HepG2 (cell line): ENCODE measurements around the gene HDAC5. TPM values are rescaled to one million over a fixed set of nuclear protein-coding genes. Genes with fewer than 3 reads are reported as not detected.
A peak's percentile ranks its signal among the peaks of the same experiment; 100 is the strongest.

Experiments used
- ARNT2 ChIP-seq: sonication (generic); formaldehyde crosslinking; IDR thresholded peaks from 2 replicates; pipeline ENCODE4 v1.8.0; 2022; ENCODE audit warnings: mild to moderate bottlenecking, low read depth, missing genetic modification reagents, moderate library complexity
- FOXM1 ChIP-seq: sonication (generic); formaldehyde crosslinking; IDR thresholded peaks from 2 replicates; pipeline ENCODE4 v1.5.0; 2020; ENCODE audit warnings: missing genetic modification reagents
- JARID2 ChIP-seq: sonication (generic); formaldehyde crosslinking; IDR thresholded peaks from 2 replicates; pipeline ENCODE4 v1.8.1; 2023; ENCODE audit warnings: missing genetic modification reagents, inconsistent platforms; ENCODE audit not compliant: insufficient replicate concordance
- LCORL ChIP-seq, 2 experiments: fragments of 450-650 bp in 1 of 2; sonication (generic) in 1 of 2; formaldehyde crosslinking in 1 of 2; IDR thresholded peaks; 2 replicates each; pipeline versions ENCODE4 v1.5.0 to v1.6.1; 2017 to 2020; ENCODE audit warnings: antibody characterized with exemption in 1 of 2, missing genetic modification reagents in 1 of 2
- MLLT10 ChIP-seq: sonication (generic); formaldehyde crosslinking; IDR thresholded peaks from 2 replicates; pipeline ENCODE4 v1.4.0; 2020; ENCODE audit warnings: missing genetic modification reagents
- MXI1 ChIP-seq: IDR thresholded peaks from 3 replicates; pipeline ENCODE4 v1.6.1; 2012; ENCODE audit warnings: low read depth, low read length, inconsistent platforms, borderline replicate concordance
- PRDM15 ChIP-seq: sonication (generic); formaldehyde crosslinking; IDR thresholded peaks from 2 replicates; pipeline ENCODE4 v1.4.0; 2020; ENCODE audit warnings: missing genetic modification reagents
- PTBP1 ChIP-seq: fragments of 200-400 bp; formaldehyde crosslinking; IDR thresholded peaks from 2 replicates; pipeline ENCODE4 v1.6.1; 2018; ENCODE audit warnings: low read length, low read depth; ENCODE audit not compliant: poor library complexity, severe bottlenecking
- RBM39 ChIP-seq: fragments of 200-400 bp; formaldehyde crosslinking; IDR thresholded peaks from one replicate; pipeline ENCODE4 v1.6.1; 2018; ENCODE audit warnings: antibody characterized with exemption, mild to moderate bottlenecking, low read depth, low read length; ENCODE audit not compliant: poor library complexity, severe bottlenecking
- SETDB1 ChIP-seq: sonication (generic); formaldehyde crosslinking; IDR thresholded peaks from 2 replicates; pipeline ENCODE4 v1.5.1; 2020; ENCODE audit warnings: missing genetic modification reagents, mild to moderate bottlenecking, borderline replicate concordance
- SMARCC2 ChIP-seq: fragments of 450-650 bp; IDR thresholded peaks from 2 replicates; pipeline ENCODE4 v1.6.1; 2017; ENCODE audit warnings: antibody characterized with exemption, mild to moderate bottlenecking
- TMF1 ChIP-seq: sonication (generic); formaldehyde crosslinking; IDR thresholded peaks from 2 replicates; pipeline ENCODE4 v1.8.1; 2022; ENCODE audit warnings: low read depth, missing genetic modification reagents
- ZFP37 ChIP-seq: sonication (generic); formaldehyde crosslinking; IDR thresholded peaks from 2 replicates; pipeline ENCODE4 v1.4.0; 2020; ENCODE audit warnings: missing genetic modification reagents, borderline replicate concordance
- ZNF264 ChIP-seq: sonication (generic); formaldehyde crosslinking; IDR thresholded peaks from 2 replicates; pipeline ENCODE4 v1.4.0; 2020; ENCODE audit warnings: missing genetic modification reagents
- ZNF343 ChIP-seq: sonication (generic); formaldehyde crosslinking; IDR thresholded peaks from 2 replicates; pipeline ENCODE4 v1.4.0; 2020; ENCODE audit warnings: mild to moderate bottlenecking, missing genetic modification reagents
- ZNF598 ChIP-seq: sonication (generic); formaldehyde crosslinking; IDR thresholded peaks from 2 replicates; pipeline ENCODE4 v1.5.1; 2020; ENCODE audit warnings: mild to moderate bottlenecking, missing genetic modification reagents, borderline replicate concordance
- ZNF646 ChIP-seq: sonication (generic); formaldehyde crosslinking; IDR thresholded peaks from 2 replicates; pipeline ENCODE4 v1.9.0; 2021; ENCODE audit warnings: mild to moderate bottlenecking, missing genetic modification reagents
- ZSCAN31 ChIP-seq: sonication (generic); formaldehyde crosslinking; IDR thresholded peaks from 2 replicates; pipeline ENCODE4 v1.5.0; 2020; ENCODE audit warnings: low read depth, mild to moderate bottlenecking, missing genetic modification reagents
- polyA plus RNA-seq, 8 experiments: library from polyadenylated mRNA; depleted of rRNA in 3 of 8; stranded (reverse) in 7 of 8; unstranded in 1 of 8; fragments of >200 nt; fragmentation: Illumina TruSeq in 4 of 8; extraction: Trizol in 4 of 8; gene quantifications; 2 replicates each; pipeline versions ENCODE4 v1.2.1 to v1.2.3, GENCODE V29; 2011 to 2016; ENCODE audit warnings: low read depth in 4 of 8, missing spikeins in 1 of 8, mixed read lengths in 1 of 8; ENCODE audit not compliant: insufficient read depth in 1 of 8
- total RNA-seq, 5 experiments: library from RNA; depleted of rRNA; stranded (reverse); fragments of >200 nt; fragmentation: Illumina TruSeq; extraction: Trizol; gene quantifications; 2 replicates each; pipeline ENCODE4 v1.2.3, GENCODE V29; 2016; ENCODE audit warnings: low read depth in 1 of 5
- TF ChIP-seq, protein P1 (sequence below): sonication (generic); formaldehyde crosslinking; IDR thresholded peaks from 2 replicates; pipeline ENCODE4 v1.5.0; 2020; ENCODE audit warnings: mild to moderate bottlenecking, low read depth, missing genetic modification reagents, borderline replicate concordance

HDAC5 gene
- total and polyA plus RNA-seq, 2 of the 13 experiments (the other 11 are each of a cell fraction or from before 2014, with no cell fraction given) = 46.4 to 85.4 TPM

DNA sequence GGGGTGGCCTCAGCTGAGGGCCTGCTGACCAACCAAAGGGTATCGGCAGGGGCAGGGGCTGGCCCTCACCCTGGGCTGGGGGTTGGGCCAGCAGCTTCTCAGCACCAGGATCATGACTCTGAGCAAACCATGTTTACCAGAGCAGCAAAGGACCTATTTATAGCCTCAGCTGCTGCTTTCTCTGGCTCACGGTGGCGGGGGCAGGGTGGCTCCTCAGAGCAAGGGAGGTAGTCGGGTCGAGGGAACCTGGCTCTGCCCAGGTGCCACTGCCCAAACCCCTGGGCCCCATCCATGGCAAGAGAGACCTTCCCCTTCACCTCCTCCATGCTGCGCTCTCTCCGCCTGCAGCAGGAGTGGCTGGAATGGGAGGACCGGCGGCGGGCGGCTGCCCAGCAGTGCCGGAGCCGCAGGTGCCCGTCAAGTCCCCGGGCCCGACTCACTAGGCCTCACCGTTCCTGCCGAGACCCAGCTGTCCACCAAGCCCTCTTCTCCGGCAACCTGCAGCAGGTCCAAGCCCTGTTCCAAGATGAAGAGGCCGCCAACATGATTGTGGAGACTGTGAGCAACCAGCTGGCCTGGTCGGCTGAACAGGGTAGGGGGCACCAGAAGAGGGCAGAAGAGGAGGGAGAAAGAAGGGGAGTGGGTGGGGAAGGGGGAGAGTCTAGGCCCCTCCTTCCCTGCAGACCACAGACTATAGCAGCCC is 47.2 kb upstream of the HDAC5 start, which contains the start of gene ASB16 (continued):
- TF ChIP-seq ZNF646 (no peak), ZNF264 (CRISPR knock-in tag) (no peak), ZNF343 (CRISPR knock-in tag) (no peak), SETDB1 (CRISPR knock-in tag) (no peak), TMF1 (CRISPR knock-in tag) (no peak), SMARCC2 (no peak), ZFP37 (CRISPR knock-in tag) (no peak), PRDM15 (CRISPR knock-in tag) (no peak), MLLT10 (CRISPR knock-in tag) (no peak), RBM39 (no peak), FOXM1 (CRISPR knock-in tag) (no peak), JARID2 (CRISPR knock-in tag) (no peak), ZSCAN31 (CRISPR knock-in tag) (no peak), LCORL (IDR thresholded peaks at IDR 0.05) (no peak), LCORL (CRISPR knock-in tag; IDR thresholded peaks at IDR 0.05) (0 out of 2 replicates have a peak, but pooled peaks have one; percentile 55), MXI1 (no peak), PTBP1 (no peak), ARNT2 (CRISPR knock-in tag) (no peak), ZNF598 (CRISPR knock-in tag) (peak; percentile 53; the same call in 1 of the 2 replicates)
- TF ChIP-seq, protein P1, sequence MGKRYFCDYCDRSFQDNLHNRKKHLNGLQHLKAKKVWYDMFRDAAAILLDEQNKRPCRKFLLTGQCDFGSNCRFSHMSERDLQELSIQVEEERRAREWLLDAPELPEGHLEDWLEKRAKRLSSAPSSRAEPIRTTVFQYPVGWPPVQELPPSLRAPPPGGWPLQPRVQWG = no peak
